Smooth muscle cell (in vitro differentiated cells): ENCODE measurements around the gene ATP6V0B. TPM values are rescaled to one million over a fixed set of nuclear protein-coding genes. Genes with fewer than 3 reads are reported as not detected.

Experiments
- DNase-seq: peaks from one replicate; lab custom pipeline; 2025; ENCODE audit not compliant: unreplicated experiment; lab: John Stamatoyannopoulos, UW
- H2AFZ ChIP-seq: fragments of 200-600 bp; sonication (generic); 2 replicates; pipeline ENCODE4 v1.6.0; 2016; ENCODE audit warnings: antibody characterized with exemption, low read depth, mild to moderate bottlenecking
- H3F3A ChIP-seq: fragments of 200-600 bp; sonication (generic); 2 replicates; pipeline ENCODE4 v1.6.0; 2017; ENCODE audit warnings: antibody characterized with exemption, low read depth
- H3K27ac ChIP-seq: fragments of 200-600 bp; sonication (generic); 2 replicates; pipeline ENCODE4 v1.5.1; 2016; ENCODE audit warnings: low read depth, mild to moderate bottlenecking
- H3K27me3 ChIP-seq: fragments of 200-600 bp; sonication (generic); 2 replicates; pipeline ENCODE4 v1.6.1; 2016; ENCODE audit warnings: low read depth, mild to moderate bottlenecking
- H3K36me3 ChIP-seq: fragments of 200-600 bp; sonication (generic); 2 replicates; pipeline ENCODE4 v1.5.1; 2016; ENCODE audit warnings: low read depth
- H3K4me1 ChIP-seq: fragments of 200-600 bp; sonication (generic); 2 replicates; pipeline ENCODE4 v1.5.1; 2016; ENCODE audit warnings: low read depth
- H3K4me2 ChIP-seq: fragments of 200-600 bp; sonication (generic); 2 replicates; pipeline ENCODE4 v1.6.0; 2016; ENCODE audit warnings: mild to moderate bottlenecking
- H3K4me3 ChIP-seq: fragments of 200-600 bp; sonication (generic); 2 replicates; pipeline ENCODE4 v1.5.1; 2016; ENCODE audit warnings: mild to moderate bottlenecking
- H3K79me2 ChIP-seq: fragments of 200-600 bp; sonication (generic); 2 replicates; pipeline ENCODE4 v1.6.0; 2016; ENCODE audit warnings: low read depth, mild to moderate bottlenecking
- H3K9ac ChIP-seq: fragments of 200-600 bp; sonication (generic); 2 replicates; pipeline ENCODE4 v1.6.0; 2016; ENCODE audit warnings: low read depth
- H3K9me3 ChIP-seq: fragments of 200-600 bp; sonication (generic); replicated peaks from 2 replicates; pipeline ENCODE4 v1.5.1; 2016; ENCODE audit warnings: low read depth
- H4K20me1 ChIP-seq: fragments of 200-600 bp; sonication (generic); 2 replicates; pipeline ENCODE4 v1.6.0; 2016; ENCODE audit warnings: low read depth
- WGBS: methylation state at CpG from one replicate; pipeline ENCODE4 v1.1.7; 2016; ENCODE audit warnings: low lambda C conversion rate; 5-methylcytosine and 5-hydroxymethylcytosine counted together
- polyA plus RNA-seq: library from polyadenylated mRNA; unstranded; fragments of >200 nt; fragmentation: Nextera tagmentation; extraction: Ambion mirVana; gene quantifications from 2 replicates; pipeline ENCODE4 v1.2.1, GENCODE V29; 2016
- total RNA-seq: library from RNA; depleted of rRNA; stranded (reverse); fragments of >200 nt; gene quantifications from 2 replicates; pipeline ENCODE4 v1.2.3, GENCODE V29; 2014
- TF ChIP-seq, protein P1 (sequence below): fragments of 200-600 bp; sonication (generic); IDR thresholded peaks from 2 replicates; pipeline ENCODE4 v1.5.1; 2017; ENCODE audit warnings: borderline replicate concordance, mild to moderate bottlenecking, antibody characterized with exemption; ENCODE audit not compliant: insufficient read depth, poor library complexity, severe bottlenecking

Gene ATP6V0B
- total and polyA plus RNA-seq, 2 experiments from 2014 or later: 106 to 203 TPM

DNA sequence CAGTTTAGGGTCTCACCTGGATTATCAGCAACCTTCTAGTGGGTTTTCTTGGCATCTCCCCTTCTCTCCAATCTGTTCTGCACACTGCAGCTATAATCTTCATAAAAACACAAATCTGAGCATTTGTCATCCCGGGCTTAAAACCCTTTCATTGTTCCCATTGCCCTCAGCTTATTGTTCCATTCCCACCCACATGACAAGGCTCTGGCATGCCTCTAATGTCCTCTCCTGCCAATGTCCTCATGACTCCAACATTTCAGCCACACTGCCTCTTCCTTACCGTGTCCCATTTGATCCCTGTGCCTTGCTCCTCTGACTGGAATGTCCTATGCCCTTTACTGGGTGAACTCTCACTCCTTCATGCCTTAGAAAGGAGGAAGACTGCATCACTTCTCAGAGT is 12.4 kb upstream of the ATP6V0B start:
- H3K4me3 ChIP-seq: no peak overlapping the region

DNA sequence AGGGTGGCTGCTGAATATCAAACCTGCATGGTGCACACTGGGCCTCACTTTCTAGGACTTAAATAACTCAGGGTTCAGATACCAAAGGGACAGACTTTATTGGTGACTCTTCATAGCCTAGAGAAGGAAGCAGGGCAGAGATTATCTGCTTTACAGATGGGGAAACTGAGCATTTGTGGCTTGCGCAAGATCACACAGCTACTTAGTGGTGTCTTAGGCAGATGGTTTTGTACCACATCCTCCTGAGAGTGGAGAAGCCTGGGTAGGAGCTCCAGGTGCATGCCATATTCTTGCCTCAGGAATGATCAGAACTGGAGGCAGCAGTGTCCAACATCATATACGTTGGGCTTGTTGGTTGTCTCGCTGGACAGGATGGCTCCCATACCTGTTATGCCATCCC is 11.8 kb upstream of the ATP6V0B start:
- H3K79me2 ChIP-seq: no peaks in the 10 kb centered on the region
- H3K36me3 ChIP-seq: no peaks in the 10 kb centered on the region
- no peak overlapping the region for H3K4me3 ChIP-seq
- no peaks in the 10 kb centered on the region for H3K27me3 ChIP-seq
- no peak overlapping the region for H3K27ac ChIP-seq
- H3F3A ChIP-seq: no peaks in the 10 kb centered on the region
- H3K9ac ChIP-seq: no peak overlapping the region
- no peak overlapping the region for H3K4me2 ChIP-seq
- no peaks in the 10 kb centered on the region for H3K4me1 ChIP-seq
- no peaks in the 10 kb centered on the region for H4K20me1 ChIP-seq
- 94% methylated on average over 3 of the region's 3 CpGs for WGBS
- TF ChIP-seq, protein P1, sequence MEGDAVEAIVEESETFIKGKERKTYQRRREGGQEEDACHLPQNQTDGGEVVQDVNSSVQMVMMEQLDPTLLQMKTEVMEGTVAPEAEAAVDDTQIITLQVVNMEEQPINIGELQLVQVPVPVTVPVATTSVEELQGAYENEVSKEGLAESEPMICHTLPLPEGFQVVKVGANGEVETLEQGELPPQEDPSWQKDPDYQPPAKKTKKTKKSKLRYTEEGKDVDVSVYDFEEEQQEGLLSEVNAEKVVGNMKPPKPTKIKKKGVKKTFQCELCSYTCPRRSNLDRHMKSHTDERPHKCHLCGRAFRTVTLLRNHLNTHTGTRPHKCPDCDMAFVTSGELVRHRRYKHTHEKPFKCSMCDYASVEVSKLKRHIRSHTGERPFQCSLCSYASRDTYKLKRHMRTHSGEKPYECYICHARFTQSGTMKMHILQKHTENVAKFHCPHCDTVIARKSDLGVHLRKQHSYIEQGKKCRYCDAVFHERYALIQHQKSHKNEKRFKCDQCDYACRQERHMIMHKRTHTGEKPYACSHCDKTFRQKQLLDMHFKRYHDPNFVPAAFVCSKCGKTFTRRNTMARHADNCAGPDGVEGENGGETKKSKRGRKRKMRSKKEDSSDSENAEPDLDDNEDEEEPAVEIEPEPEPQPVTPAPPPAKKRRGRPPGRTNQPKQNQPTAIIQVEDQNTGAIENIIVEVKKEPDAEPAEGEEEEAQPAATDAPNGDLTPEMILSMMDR: no peak
- no peak overlapping the region for H2AFZ ChIP-seq
- no peaks in the 10 kb centered on the region for H3K9me3 ChIP-seq
- no peak for DNase-seq

More for the DNA sequence above, 12.4 kb upstream of the ATP6V0B start:
- Histone ChIP-seq H3K9me3 (no peaks in the 10 kb centered on the region), H3F3A (no peaks in the 10 kb centered on the region), H3K36me3 (no peaks in the 10 kb centered on the region), H3K4me2 (no peak overlapping the region), H4K20me1 (no peaks in the 10 kb centered on the region), H3K9ac (no peak overlapping the region), H3K27me3 (no peaks in the 10 kb centered on the region), H3K27ac (no peak overlapping the region), H3K4me1 (no peaks in the 10 kb centered on the region), H2AFZ (no peak overlapping the region), H3K79me2 (no peaks in the 10 kb centered on the region)
- TF ChIP-seq, protein P1: no peak
- DNase-seq: no peak
- WGBS: 98% methylated on average over 2 of the region's 2 CpGs

DNA sequence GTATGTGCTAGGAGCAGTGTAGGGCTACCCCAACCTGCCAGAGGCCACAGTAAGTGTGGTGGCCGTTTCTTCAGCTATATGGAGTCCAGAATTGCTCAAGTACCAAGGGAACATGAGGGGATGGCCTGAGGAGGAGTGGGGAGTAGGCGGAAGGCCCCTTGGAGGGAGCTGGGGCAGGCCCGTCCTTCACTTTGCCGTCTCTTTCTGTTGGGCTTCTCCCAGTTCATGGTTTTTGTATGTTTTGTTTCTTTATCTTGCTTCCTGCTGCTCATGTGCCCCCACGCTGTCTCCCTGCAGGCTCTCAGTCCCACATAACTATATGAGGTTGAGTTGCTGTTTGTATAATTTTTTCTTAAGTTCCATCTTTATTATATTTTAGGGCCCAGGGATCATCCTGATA is 10.9 kb upstream of the ATP6V0B start:
- H3K27me3 ChIP-seq: no peaks in the 10 kb centered on the region

DNA sequence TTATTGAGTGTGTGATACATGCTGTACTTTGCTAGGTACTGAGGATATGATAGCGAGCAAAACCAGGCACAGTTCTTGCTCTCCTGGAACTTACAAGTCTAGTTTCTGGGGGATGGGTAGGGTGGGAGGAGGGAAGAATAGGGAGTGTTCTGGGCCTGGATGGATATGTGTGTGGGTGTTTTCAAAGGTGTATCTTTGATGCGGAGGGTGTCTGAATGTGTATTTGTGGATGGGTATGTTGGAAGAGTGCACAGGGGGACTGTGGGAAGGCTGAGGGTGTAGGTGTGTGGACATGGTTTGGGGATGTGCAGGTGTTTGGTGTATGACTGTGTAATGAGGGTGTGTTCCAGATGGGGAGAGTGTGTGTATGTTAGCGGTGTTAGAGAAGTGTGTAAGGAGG is 9.4 kb upstream of the ATP6V0B start:
- WGBS: 100% methylated on average over 3 of the region's 3 CpGs
- no peak overlapping the region for H3K4me2 ChIP-seq
- H4K20me1 ChIP-seq: no peaks in the 10 kb centered on the region
- DNase-seq: no peak
- H3K4me1 ChIP-seq: no peaks in the 10 kb centered on the region
- H3K27me3 ChIP-seq: no peaks in the 10 kb centered on the region
- H3K79me2 ChIP-seq: peaks cover 1% of the 10 kb centered on the region
- H3K9ac ChIP-seq: no peak overlapping the region
- TF ChIP-seq, protein P1: no peak
- no peaks in the 10 kb centered on the region for H3K36me3 ChIP-seq
- H3K9me3 ChIP-seq: no peaks in the 10 kb centered on the region
- peaks cover 3% of the 10 kb centered on the region for H3F3A ChIP-seq
- H3K27ac ChIP-seq: no peak overlapping the region
- H3K4me3 ChIP-seq: no peak overlapping the region
- H2AFZ ChIP-seq: no peak overlapping the region

More for the DNA sequence above, 10.9 kb upstream of the ATP6V0B start:
- 88% methylated on average over 5 of the region's 5 CpGs for WGBS
- H4K20me1 ChIP-seq: no peaks in the 10 kb centered on the region
- TF ChIP-seq, protein P1: no peak
- H3K9me3 ChIP-seq: no peaks in the 10 kb centered on the region
- no peak overlapping the region for H2AFZ ChIP-seq
- H3K9ac ChIP-seq: no peak overlapping the region
- no peaks in the 10 kb centered on the region for H3K4me1 ChIP-seq
- H3K36me3 ChIP-seq: no peaks in the 10 kb centered on the region
- no peak for DNase-seq
- H3K4me3 ChIP-seq: no peak overlapping the region
- H3K4me2 ChIP-seq: no peak overlapping the region
- peaks cover 3% of the 10 kb centered on the region for H3F3A ChIP-seq
- no peak overlapping the region for H3K27ac ChIP-seq
- no peaks in the 10 kb centered on the region for H3K79me2 ChIP-seq
